ENCODE results near the gene GRM4.
"Not testable (repeated sequence)": the region's sequence is repeated elsewhere in the genome, so short reads cannot be mapped to it uniquely, and the experiment has no call there.

The GRM4 gene

GRCh38 chr6:34146021-34146782, at the start of gene GRM4:
TSS of gene GRM4 (minus strand) at chr6:34146087. CDS start at chr6:34133496, 12,591 bp downstream.
- DNase-seq (ENCODE audit: low read depth in 4 of 4, low spot score in 1 of 4) = no peak

- no peak for DNase-seq (ENCODE audit: low read depth in 4 of 4, low spot score in 1 of 4)
Observed at GRCh38 chr6:34194772-34195171, 48.9 kb upstream of the GRM4 start.

- no peak for DNase-seq (ENCODE audit: low read depth in 4 of 4, low spot score in 1 of 4)
Observed at GRCh38 chr6:34190504-34191122, 44.7 kb upstream of the GRM4 start.

- peak in 1 of 4 experiments; percentile 41 for DNase-seq (ENCODE audit: low read depth in 4 of 4, low spot score in 1 of 4)
Observed at GRCh38 chr6:34189806-34190503, 44.1 kb upstream of the GRM4 start.

GRCh38 chr6:34184726-34185125, 38.8 kb upstream of the GRM4 start:
- DNase-seq (ENCODE audit: low read depth in 4 of 4, low spot score in 1 of 4) = not testable (repeated sequence)

GRCh38 chr6:34182751-34183531, 37.1 kb upstream of the GRM4 start:
- peak in 3 of 4 experiments; percentile 23 to 53 (median 42) for DNase-seq (ENCODE audit: low read depth in 4 of 4, low spot score in 1 of 4)

GRCh38 chr6:34181908-34182307, 36.0 kb upstream of the GRM4 start:
- DNase-seq (ENCODE audit: low read depth in 4 of 4, low spot score in 1 of 4) = no peak

GRCh38 chr6:34179106-34179720, 33.3 kb upstream of the GRM4 start:
- no peak for DNase-seq (ENCODE audit: low read depth in 4 of 4, low spot score in 1 of 4)

- no peak for DNase-seq (ENCODE audit: low read depth in 4 of 4, low spot score in 1 of 4)
Observed at GRCh38 chr6:34178357-34179105, 32.6 kb upstream of the GRM4 start.

- no peak for DNase-seq (ENCODE audit: low read depth in 4 of 4, low spot score in 1 of 4)
Observed at GRCh38 chr6:34177181-34177591, 31.3 kb upstream of the GRM4 start.

GRCh38 chr6:34176261-34177031, 30.6 kb upstream of the GRM4 start:
- DNase-seq (ENCODE audit: low read depth in 4 of 4, low spot score in 1 of 4) = no peak

GRCh38 chr6:34174846-34175399, 29.0 kb upstream of the GRM4 start:
- no peak for DNase-seq (ENCODE audit: low read depth in 4 of 4, low spot score in 1 of 4)

- no peak for DNase-seq (ENCODE audit: low read depth in 4 of 4, low spot score in 1 of 4)
Observed at GRCh38 chr6:34172961-34173775, 27.3 kb upstream of the GRM4 start.

GRCh38 chr6:34170346-34170745, 24.5 kb upstream of the GRM4 start:
- no peak for DNase-seq (ENCODE audit: low read depth in 4 of 4, low spot score in 1 of 4)

- DNase-seq (ENCODE audit: low read depth in 4 of 4, low spot score in 1 of 4) = no peak
Observed at GRCh38 chr6:34169897-34170296, 24.0 kb upstream of the GRM4 start.

GRCh38 chr6:34161857-34162515, 16.1 kb upstream of the GRM4 start:
- no peak for DNase-seq (ENCODE audit: low read depth in 4 of 4, low spot score in 1 of 4)

GRCh38 chr6:34159844-34160243, 14.0 kb upstream of the GRM4 start:
- DNase-seq (ENCODE audit: low read depth in 4 of 4, low spot score in 1 of 4) = no peak

- DNase-seq (ENCODE audit: low read depth in 4 of 4, low spot score in 1 of 4) = no peak
Observed at GRCh38 chr6:34158876-34159275, 13.0 kb upstream of the GRM4 start.

Data from stimulated activated CD4-positive, alpha-beta T cell treated with anti-CD3 and anti-CD28 coated beads, Interleukin-1b, Interleukin-23, amount 100 ng/mL, for 24 hours (primary cell).